Body of pancreas (tissue), 4 donors: ENCODE measurements around the gene SORL1.

Experiments used
- CTCF ChIP-seq, 7 experiments: fragments of 450-650 bp in 4 of 7; fragments of 200-600 bp in 3 of 7; sonication (generic) in 3 of 7; IDR thresholded peaks; one replicate each; pipeline ENCODE4 v1.5.1; 2016 to 2019; ENCODE audit warnings: antibody characterized with exemption in 7 of 7
- POLR2A ChIP-seq, 3 donors: fragments of 450-650 bp; IDR thresholded peaks; one replicate each; pipeline ENCODE4 v1.6.1; 2016; ENCODE audit warnings: antibody characterized with exemption in 3 of 3, mild to moderate bottlenecking in 2 of 3

- TF ChIP-seq POLR2A (IDR thresholded peaks at IDR 0.05) (no peak), CTCF (IDR thresholded peaks at IDR 0.05) (no peak)
Observed at GRCh38 chr11:121530257-121530656, 78.1 kb downstream of the SORL1 start.
